GM19238 (cell line): ENCODE measurements around the gene KLRF1.
"Not testable (repeated sequence)": the region's sequence is repeated elsewhere in the genome, so short reads cannot be mapped to it uniquely, and the experiment has no call there.

Source experiments
- DNase-seq: peaks from one replicate; pipeline ENCODE4 v3.0.0; 2011; ENCODE audit warnings: low spot score; ENCODE audit not compliant: insufficient read length

Gene KLRF1

GRCh38 chr12:9869307-9870161 is 42.3 kb downstream of the KLRF1 start, which contains the start of gene CLEC2B:
Gene CLEC2B (minus strand): TSS chr12:9869354.
- no peak for DNase-seq

- no peak for DNase-seq
These were observed 43.1 kb downstream of the KLRF1 start for GRCh38 chr12:9870286-9870866.

GRCh38 chr12:9872162-9872561 is 44.9 kb downstream of the KLRF1 start:
- no peak for DNase-seq

- no peak for DNase-seq
These were observed 45.5 kb downstream of the KLRF1 start for GRCh38 chr12:9872742-9873141.

- DNase-seq: not testable (repeated sequence)
These were observed 48.8 kb downstream of the KLRF1 start for GRCh38 chr12:9876120-9876519.

GRCh38 chr12:9880532-9881078 is 53.3 kb downstream of the KLRF1 start:
- no peak for DNase-seq

GRCh38 chr12:9881246-9881645 is 54.0 kb downstream of the KLRF1 start, which contains the start of gene KLRF2:
Gene KLRF2 (plus strand): TSS chr12:9881489. CDS start chr12:9881596, 107 bp downstream.
- no peak for DNase-seq

- DNase-seq: no peak
These were observed 54.7 kb downstream of the KLRF1 start for GRCh38 chr12:9881988-9882387.

- no peak for DNase-seq
These were observed 55.9 kb downstream of the KLRF1 start for GRCh38 chr12:9883175-9883574.

GRCh38 chr12:9888665-9889273 is 61.5 kb downstream of the KLRF1 start:
- DNase-seq: no peak
